Activated CD8-positive, alpha-beta memory T cell treated with anti-CD3 and anti-CD28 coated beads, Interleukin-2, amount 50 U/mL, for 24 hours (primary cell): ENCODE data around the gene CEP97.
"Not testable (repeated sequence)": the region's sequence is repeated elsewhere in the genome, so short reads cannot be mapped to it uniquely, and the experiment has no call there.

Experiments
- DNase-seq: peaks from one replicate; pipeline ENCODE4 v3.0.0-alpha.2; 2020; ENCODE audit errors: extremely low read depth

CEP97 gene, protein sequence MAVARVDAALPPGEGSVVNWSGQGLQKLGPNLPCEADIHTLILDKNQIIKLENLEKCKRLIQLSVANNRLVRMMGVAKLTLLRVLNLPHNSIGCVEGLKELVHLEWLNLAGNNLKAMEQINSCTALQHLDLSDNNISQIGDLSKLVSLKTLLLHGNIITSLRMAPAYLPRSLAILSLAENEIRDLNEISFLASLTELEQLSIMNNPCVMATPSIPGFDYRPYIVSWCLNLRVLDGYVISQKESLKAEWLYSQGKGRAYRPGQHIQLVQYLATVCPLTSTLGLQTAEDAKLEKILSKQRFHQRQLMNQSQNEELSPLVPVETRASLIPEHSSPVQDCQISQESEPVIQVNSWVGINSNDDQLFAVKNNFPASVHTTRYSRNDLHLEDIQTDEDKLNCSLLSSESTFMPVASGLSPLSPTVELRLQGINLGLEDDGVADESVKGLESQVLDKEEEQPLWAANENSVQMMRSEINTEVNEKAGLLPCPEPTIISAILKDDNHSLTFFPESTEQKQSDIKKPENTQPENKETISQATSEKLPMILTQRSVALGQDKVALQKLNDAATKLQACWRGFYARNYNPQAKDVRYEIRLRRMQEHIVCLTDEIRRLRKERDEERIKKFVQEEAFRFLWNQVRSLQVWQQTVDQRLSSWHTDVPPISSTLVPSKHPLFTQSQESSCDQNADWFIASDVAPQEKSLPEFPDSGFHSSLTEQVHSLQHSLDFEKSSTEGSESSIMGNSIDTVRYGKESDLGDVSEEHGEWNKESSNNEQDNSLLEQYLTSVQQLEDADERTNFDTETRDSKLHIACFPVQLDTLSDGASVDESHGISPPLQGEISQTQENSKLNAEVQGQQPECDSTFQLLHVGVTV

DNA sequence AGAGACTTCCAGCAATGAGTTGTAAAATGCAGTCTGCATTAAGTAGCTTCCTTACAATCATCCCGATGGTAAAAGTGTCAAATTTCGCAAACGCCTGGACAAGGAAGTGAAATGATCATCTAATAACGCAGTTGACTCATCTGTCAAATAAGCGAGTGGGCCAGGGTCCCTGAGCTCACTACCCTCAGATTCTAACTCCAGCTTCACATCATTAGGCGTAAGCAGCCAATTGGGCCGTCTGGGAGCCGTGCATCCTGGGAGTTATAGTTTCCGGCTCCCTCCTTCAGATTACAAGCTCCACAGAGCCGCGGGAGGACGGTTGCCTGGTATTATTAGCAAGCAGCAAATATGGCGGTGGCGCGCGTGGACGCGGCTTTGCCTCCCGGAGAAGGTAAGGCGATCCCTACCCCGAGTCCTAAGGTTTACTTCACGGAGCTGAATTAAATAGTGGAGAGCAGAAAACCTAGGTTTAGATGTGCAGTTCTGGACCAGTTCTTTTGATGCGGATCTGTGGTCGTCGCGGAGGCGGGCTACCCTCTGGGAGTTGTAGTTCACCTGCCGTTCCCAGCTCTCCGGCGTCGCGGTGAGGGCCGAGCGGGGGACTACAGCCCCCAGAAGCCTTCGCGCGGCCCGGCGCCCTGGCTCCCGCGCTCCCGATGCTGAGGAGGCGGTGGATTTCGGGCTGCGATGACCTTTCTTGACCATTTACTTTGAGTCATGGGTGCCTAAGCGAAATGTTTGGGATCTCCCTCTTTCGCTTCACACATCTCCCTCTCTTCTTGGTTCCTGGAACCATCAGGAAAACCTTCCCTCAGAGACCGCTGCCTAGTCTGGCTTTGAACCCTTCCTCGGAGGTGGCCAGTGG, at the start of gene CEP97:
Gene CEP97, plus strand, starts transcription at position 286 of the 865 bp plus-strand sequence. Its CDS starts 63 bp downstream, at position 349.
- peak; percentile 70 for DNase-seq

DNA sequence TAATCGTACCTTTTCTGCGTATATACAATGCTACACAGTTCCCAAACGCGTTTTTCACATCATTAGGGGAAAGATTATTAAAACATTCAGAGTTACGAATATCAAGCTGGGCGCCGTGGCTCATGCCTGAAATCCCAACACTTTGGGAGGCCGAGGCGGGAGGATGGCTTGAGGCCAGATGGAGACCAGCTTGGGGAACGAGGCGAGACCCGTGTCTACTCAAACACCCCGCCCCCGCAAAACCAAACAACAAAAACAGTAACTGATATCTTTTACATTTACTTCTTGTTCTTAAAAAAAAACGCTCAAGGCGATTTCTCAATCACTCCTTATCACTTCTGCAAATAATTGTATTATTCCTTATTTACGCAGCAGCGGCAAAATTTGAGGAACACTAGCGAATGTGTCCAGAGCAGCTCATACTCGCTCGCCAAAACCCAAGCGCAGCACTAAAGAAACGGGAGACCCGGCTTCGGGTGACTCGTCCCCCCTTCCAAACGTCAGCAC, 48.7 kb upstream of the CEP97 start:
- no peak for DNase-seq

DNA sequence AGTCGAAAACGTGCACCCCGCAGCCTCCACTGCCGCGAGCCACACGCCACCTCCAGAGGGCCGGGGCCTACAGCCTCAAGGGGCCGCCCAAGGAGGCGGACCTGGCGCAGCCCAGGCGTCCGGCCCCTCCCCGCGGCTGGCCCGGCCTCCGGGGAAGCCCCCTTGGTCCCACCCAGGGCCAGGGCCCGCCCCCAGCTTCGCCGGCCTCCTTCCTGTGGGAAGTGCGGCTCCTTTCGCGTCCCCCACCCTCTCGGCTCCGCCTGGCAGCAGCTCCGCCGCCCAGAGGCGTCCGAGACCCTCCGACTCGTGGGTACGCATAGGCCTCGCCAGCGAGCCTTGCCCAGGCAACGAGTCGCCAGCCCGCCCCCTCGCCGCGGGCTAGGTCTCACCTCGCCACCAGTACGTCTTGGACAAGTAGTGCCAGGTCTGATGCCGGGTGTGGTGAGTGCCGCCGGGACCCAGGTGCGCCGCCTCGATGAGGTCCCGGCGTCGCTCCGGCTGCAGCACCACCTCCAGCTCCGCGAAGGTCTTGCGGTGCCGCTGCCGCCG, 48.1 kb upstream of the CEP97 start:
- DNase-seq = peak; percentile 89

GRCh38 chr3:101676765-101677435, 47.5 kb upstream of the CEP97 start, which contains the start of gene ZBTB11:
ZBTB11 (minus strand) TSS chr3:101677132; CDS start chr3:101676914, 218 bp downstream.
- DNase-seq = peak; percentile 100

DNA sequence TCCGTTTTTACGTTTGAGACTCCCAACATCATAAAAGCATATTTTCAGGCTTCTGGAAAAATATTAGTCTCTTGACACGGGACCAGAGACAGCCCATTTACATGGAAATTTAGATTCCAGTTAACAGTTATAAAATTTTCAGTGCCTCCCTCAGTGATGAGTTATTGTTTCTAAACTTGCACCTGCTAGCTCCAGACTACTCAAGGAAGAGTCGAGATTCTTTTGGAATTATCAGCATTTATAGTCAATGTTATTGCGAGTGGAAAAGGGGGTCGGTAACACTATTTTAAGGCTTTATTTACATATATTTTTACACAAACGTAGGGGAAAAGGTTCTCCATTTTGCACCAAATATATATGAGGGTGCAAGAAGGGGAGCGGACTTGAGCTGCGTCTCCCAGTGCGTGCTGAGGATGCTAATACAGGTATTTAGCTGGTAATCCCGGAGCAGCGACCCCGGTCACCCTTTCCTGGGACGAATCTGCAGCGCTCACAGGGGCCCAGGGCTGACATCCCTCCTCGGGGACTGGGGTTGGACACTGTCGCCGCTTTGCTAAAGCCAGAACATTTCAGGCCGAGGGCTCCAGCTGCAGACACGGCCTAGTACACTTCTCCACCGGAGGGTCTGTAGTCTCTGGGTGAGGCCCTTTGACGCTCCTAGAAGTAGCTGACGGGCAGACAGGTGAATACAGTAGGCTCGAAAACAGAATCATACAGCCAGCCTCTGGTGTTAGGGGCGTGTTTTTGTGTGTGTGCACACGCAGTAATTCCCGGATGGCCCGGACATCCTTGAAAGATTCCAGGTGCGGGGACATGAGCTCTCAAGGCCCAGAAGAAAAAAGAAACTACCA, 46.8 kb upstream of the CEP97 start:
- no peak for DNase-seq

DNA sequence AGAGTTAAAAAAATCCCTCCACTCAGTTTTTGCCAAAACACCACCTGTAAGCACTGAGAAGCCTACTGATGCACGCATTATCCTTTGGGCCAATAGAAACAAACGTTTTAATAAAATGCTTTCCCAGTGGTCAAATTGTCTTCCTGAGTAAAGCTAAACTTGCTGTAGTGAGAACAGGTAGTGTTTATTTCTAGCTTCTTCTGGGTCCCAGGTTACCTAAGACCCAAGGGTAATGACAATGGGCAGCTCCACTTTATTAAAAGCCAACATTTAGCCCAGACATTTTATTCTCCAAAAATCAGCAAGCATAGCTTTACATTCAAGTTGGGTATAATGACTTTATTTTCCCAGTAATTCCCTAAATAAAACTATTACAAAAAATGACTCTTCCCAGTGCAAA, 45.6 kb upstream of the CEP97 start:
- DNase-seq = not testable (repeated sequence)

- DNase-seq = no peak
These were observed 43.9 kb upstream of the CEP97 start for GRCh38 chr3:101680466-101680865.

- no peak for DNase-seq
These were observed 39.4 kb upstream of the CEP97 start for GRCh38 chr3:101685050-101685400.

- no peak for DNase-seq
These were observed 38.5 kb upstream of the CEP97 start for GRCh38 chr3:101685870-101686307.

DNA sequence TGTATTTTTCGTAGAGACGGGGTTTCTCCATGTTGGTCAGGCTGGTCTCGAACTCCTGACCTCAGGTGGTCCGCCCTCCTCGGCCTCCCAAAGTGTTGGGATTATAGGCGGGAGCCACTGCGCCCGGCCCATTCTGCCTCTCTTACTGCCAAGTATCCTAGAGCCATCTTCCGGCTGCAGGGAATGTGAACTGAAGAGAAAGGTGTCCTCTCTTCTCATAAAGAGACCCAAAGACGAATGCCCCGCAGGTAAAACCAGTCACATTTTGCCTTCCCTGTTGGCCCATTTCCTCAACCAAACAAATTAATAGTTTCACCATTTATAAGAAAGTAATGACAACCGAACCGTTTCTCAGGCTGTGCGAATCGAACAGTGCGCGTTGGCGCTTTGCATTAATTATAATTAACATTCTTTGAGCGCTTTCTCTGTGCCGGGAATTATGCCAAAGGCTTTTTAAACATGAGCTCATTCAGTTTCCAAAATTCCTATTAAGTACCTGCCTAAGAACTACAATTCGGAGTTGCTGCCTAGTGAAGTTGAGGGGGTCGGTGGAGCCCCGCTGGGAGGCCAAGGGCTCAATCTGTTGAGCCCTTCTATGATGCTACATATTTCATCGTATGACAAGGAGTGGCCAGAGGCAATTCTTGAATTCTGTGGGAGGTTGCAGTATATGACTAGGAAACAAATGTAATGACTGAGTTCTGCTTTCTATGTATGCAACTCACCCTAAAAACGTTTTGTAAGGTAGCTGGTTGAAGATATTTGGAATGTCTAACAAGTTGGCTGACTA, 37.1 kb upstream of the CEP97 start:
- no peak for DNase-seq

DNA sequence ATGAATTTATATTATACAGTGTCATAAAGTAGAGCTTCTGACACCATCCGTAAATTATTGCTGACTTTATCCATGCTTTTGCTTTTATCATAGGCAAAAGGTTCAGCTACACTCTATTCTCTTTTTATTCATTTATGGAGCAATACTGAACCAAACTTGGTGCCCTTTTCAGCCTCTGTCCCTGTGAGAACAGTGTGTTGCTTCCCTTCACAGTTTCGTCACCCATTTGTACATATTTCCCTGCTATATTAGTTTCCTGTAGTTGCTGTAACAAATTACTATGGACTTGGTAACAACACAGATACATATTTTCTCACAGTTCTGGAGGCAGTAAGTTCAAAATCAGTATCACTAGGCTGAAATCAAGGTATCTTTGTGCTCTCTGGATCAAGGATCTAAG, 35.1 kb upstream of the CEP97 start:
- DNase-seq = no peak

GRCh38 chr3:101690972-101691371, 33.4 kb upstream of the CEP97 start:
- no peak for DNase-seq

DNA sequence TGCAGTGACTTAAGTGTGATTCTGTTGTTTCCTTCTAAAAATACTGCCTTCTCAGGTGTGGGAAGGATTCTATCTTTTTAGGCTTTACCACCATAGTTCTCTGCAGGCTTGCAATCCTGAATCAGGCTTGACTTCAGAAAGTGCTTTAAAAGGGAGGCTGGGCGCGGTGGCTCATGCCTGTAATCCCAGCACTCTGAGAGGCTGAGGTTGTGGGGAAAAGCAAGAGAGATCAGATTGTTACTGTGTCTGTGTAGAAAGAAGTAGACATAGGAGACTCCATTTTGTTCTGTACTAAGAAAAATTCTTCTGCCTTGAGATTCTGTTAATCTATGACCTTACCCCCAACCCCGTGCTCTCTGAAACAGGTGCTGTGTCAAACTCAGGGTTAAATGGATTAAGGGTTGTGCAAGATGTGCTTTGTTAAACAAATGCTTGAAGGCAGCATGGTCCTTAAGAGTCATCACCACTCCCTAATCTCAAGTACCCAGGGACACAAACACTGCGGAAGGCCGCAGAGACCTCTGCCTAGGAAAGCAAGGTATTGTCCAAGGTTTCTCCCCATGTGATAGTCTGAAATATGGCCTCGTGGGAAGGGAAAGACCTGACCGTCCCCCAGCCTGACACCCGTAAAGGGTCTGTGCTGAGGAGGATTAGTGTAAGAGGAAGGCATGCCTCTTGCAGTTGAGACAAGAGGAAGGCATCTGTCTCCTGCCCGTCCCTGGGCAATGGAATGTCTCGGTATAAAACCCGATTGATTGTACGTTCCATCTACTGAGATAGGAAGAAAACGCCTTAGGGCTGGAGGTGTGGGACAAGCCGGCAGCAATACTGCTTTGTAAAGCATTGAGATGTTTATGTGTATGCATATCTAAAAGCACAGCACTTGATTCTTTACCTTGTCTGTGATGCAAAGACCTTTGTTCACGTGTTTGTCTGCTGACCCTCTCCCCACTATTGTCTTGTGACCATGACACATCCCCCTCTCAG, 32.4 kb upstream of the CEP97 start:
- DNase-seq = not testable (repeated sequence)

- not testable (repeated sequence) for DNase-seq
These were observed 30.9 kb upstream of the CEP97 start for GRCh38 chr3:101693540-101693939.

DNA sequence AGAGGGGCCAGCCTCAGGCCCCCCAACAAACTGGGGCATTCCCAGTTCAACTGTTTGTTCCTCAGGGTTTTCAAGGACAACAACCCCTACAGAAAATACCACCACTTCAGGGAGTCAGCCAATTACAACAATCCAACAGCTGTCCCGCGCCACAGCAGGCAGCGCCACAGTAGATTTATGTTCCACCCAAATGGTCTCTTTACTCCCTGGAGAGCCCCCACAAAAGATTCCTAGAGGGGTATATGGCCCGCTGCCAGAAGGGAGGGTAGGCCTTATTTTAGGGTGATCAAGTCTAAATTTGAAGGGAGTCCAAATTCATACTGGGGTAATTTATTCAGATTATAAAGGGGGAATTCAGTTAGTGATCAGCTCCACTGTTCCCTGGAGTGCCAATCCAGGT, 29.6 kb upstream of the CEP97 start:
- DNase-seq = not testable (repeated sequence)

- no peak for DNase-seq
These were observed 28.5 kb upstream of the CEP97 start for GRCh38 chr3:101695779-101696372.
